ENCODE data around the gene RGS11. TPM values are rescaled to one million over a fixed set of nuclear protein-coding genes. Genes with fewer than 3 reads are reported as not detected.

The RGS11 gene
- total and polyA plus RNA-seq, 9 of the 15 experiments (the other 6 are each of a cell fraction or from before 2014, with no cell fraction given), result not detected

- peak; percentile 50; the same call in 1 of the 2 replicates for TF ChIP-seq MXI1 (IDR thresholded peaks at IDR 0.05; ENCODE audit: low read depth, low read length)
- peak; percentile 82 for TF ChIP-seq RAD51 (IDR thresholded peaks at IDR 0.05; ENCODE audit: borderline replicate concordance, low read depth)
- TF ChIP-seq, protein P1, sequence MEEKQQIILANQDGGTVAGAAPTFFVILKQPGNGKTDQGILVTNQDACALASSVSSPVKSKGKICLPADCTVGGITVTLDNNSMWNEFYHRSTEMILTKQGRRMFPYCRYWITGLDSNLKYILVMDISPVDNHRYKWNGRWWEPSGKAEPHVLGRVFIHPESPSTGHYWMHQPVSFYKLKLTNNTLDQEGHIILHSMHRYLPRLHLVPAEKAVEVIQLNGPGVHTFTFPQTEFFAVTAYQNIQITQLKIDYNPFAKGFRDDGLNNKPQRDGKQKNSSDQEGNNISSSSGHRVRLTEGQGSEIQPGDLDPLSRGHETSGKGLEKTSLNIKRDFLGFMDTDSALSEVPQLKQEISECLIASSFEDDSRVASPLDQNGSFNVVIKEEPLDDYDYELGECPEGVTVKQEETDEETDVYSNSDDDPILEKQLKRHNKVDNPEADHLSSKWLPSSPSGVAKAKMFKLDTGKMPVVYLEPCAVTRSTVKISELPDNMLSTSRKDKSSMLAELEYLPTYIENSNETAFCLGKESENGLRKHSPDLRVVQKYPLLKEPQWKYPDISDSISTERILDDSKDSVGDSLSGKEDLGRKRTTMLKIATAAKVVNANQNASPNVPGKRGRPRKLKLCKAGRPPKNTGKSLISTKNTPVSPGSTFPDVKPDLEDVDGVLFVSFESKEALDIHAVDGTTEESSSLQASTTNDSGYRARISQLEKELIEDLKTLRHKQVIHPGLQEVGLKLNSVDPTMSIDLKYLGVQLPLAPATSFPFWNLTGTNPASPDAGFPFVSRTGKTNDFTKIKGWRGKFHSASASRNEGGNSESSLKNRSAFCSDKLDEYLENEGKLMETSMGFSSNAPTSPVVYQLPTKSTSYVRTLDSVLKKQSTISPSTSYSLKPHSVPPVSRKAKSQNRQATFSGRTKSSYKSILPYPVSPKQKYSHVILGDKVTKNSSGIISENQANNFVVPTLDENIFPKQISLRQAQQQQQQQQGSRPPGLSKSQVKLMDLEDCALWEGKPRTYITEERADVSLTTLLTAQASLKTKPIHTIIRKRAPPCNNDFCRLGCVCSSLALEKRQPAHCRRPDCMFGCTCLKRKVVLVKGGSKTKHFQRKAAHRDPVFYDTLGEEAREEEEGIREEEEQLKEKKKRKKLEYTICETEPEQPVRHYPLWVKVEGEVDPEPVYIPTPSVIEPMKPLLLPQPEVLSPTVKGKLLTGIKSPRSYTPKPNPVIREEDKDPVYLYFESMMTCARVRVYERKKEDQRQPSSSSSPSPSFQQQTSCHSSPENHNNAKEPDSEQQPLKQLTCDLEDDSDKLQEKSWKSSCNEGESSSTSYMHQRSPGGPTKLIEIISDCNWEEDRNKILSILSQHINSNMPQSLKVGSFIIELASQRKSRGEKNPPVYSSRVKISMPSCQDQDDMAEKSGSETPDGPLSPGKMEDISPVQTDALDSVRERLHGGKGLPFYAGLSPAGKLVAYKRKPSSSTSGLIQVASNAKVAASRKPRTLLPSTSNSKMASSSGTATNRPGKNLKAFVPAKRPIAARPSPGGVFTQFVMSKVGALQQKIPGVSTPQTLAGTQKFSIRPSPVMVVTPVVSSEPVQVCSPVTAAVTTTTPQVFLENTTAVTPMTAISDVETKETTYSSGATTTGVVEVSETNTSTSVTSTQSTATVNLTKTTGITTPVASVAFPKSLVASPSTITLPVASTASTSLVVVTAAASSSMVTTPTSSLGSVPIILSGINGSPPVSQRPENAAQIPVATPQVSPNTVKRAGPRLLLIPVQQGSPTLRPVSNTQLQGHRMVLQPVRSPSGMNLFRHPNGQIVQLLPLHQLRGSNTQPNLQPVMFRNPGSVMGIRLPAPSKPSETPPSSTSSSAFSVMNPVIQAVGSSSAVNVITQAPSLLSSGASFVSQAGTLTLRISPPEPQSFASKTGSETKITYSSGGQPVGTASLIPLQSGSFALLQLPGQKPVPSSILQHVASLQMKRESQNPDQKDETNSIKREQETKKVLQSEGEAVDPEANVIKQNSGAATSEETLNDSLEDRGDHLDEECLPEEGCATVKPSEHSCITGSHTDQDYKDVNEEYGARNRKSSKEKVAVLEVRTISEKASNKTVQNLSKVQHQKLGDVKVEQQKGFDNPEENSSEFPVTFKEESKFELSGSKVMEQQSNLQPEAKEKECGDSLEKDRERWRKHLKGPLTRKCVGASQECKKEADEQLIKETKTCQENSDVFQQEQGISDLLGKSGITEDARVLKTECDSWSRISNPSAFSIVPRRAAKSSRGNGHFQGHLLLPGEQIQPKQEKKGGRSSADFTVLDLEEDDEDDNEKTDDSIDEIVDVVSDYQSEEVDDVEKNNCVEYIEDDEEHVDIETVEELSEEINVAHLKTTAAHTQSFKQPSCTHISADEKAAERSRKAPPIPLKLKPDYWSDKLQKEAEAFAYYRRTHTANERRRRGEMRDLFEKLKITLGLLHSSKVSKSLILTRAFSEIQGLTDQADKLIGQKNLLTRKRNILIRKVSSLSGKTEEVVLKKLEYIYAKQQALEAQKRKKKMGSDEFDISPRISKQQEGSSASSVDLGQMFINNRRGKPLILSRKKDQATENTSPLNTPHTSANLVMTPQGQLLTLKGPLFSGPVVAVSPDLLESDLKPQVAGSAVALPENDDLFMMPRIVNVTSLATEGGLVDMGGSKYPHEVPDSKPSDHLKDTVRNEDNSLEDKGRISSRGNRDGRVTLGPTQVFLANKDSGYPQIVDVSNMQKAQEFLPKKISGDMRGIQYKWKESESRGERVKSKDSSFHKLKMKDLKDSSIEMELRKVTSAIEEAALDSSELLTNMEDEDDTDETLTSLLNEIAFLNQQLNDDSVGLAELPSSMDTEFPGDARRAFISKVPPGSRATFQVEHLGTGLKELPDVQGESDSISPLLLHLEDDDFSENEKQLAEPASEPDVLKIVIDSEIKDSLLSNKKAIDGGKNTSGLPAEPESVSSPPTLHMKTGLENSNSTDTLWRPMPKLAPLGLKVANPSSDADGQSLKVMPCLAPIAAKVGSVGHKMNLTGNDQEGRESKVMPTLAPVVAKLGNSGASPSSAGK (IDR thresholded peaks at IDR 0.05), result peak; percentile 82
- no peak; the same call in 1 of the 2 replicates for TF ChIP-seq ZNF644 (tag; IDR thresholded peaks at IDR 0.05; ENCODE audit: low read depth)
- peak; percentile 39 for TF ChIP-seq PCBP1 (IDR thresholded peaks at IDR 0.05; ENCODE audit: low read depth, low read length, poor library complexity, severe bottlenecking)
- peak; percentile 32; the same call in 1 of the 2 replicates for TF ChIP-seq SMARCC2 (IDR thresholded peaks at IDR 0.05; ENCODE audit: low read depth)
- no peak for TF ChIP-seq ZNF76 (CRISPR knock-in tag; IDR thresholded peaks at IDR 0.05; ENCODE audit: borderline replicate concordance)
- TF ChIP-seq, protein P2, sequence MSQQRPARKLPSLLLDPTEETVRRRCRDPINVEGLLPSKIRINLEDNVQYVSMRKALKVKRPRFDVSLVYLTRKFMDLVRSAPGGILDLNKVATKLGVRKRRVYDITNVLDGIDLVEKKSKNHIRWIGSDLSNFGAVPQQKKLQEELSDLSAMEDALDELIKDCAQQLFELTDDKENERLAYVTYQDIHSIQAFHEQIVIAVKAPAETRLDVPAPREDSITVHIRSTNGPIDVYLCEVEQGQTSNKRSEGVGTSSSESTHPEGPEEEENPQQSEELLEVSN (IDR thresholded peaks at IDR 0.05; ENCODE audit: borderline replicate concordance in 1 of 2, extremely low read depth in 1 of 2, insufficient read depth in 1 of 2, insufficient read length in 1 of 2, low read depth in 1 of 2, low read length in 1 of 2, poor library complexity in 1 of 2, severe bottlenecking in 1 of 2), result peak; percentile 61 to 73
- peak; percentile 44 to 73 for TF ChIP-seq MAZ (CRISPR knock-in tag; conservative IDR thresholded peaks at IDR 0.05 in 1 of 2, IDR thresholded peaks at IDR 0.05 in 1 of 2)
- TF ChIP-seq MAFG (tag; conservative IDR thresholded peaks at IDR 0.05), result peak; percentile 28; the same call in 1 of the 2 replicates
- TF ChIP-seq RUNX1 (IDR thresholded peaks at IDR 0.05; ENCODE audit: low read depth), result no peak
- TF ChIP-seq CBX8 (IDR thresholded peaks at IDR 0.05; ENCODE audit: borderline replicate concordance, extremely low read depth, low read depth, low read length, poor library complexity, severe bottlenecking), result no peak
- TF ChIP-seq NFIC (IDR thresholded peaks at IDR 0.05), result peak; percentile 80
Observed at GRCh38 chr16:324451-325334, 48.9 kb upstream of the RGS11 start (continued).
